ENCODE data around the gene NDUFAF3. TPM values are rescaled to one million over a fixed set of nuclear protein-coding genes. Genes with fewer than 3 reads are reported as not detected.
"Not testable (repeated sequence)": the region's sequence is repeated elsewhere in the genome, so short reads cannot be mapped to it uniquely, and the experiment has no call there.

The NDUFAF3 gene
- total RNA-seq, 2 experiments from 2014 or later = 78.9 to 82.4 TPM

DNA sequence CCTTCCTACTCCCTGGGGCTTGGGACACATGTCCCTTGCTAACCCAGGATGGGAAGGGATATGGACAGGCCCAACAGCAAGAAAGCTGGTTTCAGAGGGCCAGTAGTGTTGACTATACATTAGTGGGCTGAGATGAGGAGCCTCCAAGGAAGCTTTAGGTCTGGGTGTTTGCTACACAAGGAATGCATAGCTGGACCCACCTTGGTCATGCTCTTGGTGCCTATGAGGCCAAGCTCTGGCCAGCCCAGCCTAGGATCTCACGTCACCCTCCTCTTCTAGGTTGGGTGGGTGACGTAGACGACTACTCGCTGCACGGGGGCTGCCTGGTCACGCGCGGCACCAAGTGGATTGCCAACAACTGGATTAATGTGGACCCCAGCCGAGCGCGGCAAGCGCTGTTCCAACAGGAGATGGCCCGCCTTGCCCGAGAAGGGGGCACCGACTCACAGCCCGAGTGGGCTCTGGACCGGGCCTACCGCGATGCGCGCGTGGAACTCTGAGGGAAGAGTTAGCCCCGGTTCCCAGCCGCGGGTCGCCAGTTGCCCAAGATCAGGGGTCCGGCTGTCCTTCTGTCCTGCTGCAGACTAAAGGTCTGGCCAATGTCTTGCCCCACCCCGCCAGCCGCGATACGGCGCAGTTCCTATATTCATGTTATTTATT is 15.4 kb upstream of the NDUFAF3 start:
- ATAC-seq (ENCODE audit: low read depth) = no peak
- H3K27me3 Mint-ChIP-seq = no peaks in the 10 kb centered on the region
- peaks cover 18% of the 10 kb centered on the region for H3K4me1 Mint-ChIP-seq
- DNase-seq = no peak
- H3K4me3 Mint-ChIP-seq = peak overlapping the region; percentile 96
- no peaks in the 10 kb centered on the region for H3K9me3 Mint-ChIP-seq
- POLR2A ChIA-PET = interaction anchor here (0.7 to 5.6 kb wide), 16 partner anchors 10 to 406 kb away, joined by 3 to 244 read pairs (median 8); partner anchors contain the start of genes ARIH2, DALRD3, IMPDH2 and IP6K2
- H3K27ac Mint-ChIP-seq = peak overlapping the region; percentile 99
- no peaks in the 10 kb centered on the region for H3K36me3 Mint-ChIP-seq

DNA sequence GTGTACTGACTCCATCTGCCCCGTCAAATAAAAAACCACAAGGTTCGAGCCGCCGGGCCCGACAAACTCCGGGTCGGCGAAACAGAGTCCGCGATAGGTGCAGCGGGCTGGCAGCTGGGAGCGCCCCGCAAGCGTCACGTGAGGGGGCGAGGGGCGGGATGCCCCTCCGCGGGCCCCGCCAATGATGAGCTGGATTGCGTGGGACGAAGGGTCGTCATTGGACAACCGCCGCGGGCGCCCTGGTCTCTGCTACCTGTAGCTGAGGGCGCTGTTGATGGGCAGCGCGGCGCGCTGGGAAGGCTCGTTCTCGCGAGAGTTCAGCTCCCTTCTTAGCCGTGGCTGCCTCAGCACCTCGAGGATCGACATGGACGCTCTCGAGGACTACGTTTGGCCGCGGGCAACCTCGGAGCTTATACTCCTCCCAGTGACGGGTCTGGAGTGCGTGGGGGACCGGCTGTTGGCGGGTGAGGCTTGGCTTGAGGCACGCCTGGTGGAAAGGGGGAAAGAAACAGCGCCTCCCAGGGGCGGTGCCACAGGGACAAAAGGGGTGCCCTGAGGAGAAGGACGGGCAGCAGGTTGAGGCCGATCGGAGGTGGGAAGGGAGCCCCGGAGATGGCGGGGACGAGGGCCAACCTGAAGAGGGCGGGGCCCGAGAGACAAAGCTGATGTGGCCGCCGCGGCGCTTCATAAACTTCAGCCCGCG is 14.7 kb upstream of the NDUFAF3 start, which contains the start of gene WDR6:
TSS of gene WDR6 (plus strand) at position 324 of the 703 bp plus-strand sequence. CDS start at position 365, 41 bp downstream.
- H3K27me3 Mint-ChIP-seq = no peaks in the 10 kb centered on the region

DNA sequence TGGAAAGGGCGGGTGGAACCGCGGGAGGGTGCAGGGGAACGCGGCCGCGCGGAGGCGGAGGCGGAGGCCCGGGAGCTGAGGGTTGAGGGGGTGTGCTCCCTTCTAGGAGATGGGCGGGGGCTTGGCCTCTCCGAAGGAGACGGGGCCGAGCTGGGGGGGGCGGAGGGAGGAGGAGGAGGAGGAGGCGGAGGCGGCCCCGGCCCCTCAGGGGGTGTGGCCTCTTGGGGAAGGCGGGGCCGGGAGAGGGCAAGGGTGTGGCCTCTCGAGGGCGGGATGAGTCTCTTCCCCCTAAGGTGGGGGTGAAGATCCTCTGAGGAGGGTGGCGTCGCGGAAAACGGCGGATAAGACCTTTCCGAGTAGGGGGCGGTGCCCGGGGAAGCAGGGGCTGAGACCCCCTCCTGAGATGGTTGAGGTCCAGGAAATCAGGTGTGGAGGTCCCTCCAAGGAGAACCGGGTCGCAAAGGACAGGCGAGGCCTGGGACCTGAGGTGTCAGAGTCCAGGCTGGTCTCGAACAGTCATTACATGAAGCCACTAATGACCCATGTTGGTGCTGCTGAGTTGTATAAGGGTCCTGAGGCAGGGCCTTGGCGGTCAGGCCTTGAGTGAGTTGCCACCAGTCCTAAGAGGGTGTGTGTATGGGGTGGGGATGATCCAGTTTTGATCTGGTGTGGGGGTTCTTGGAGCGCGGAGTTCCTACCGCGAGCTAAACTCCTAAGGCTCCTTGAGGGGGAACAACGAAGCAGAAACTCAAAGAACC is 14.0 kb upstream of the NDUFAF3 start:
- H3K9me3 Mint-ChIP-seq = no peaks in the 10 kb centered on the region
- ATAC-seq (ENCODE audit: low read depth) (peak; percentile 69), DNase-seq (peak; percentile 96)
- no peaks in the 10 kb centered on the region for H3K27me3 Mint-ChIP-seq
- H3K36me3 Mint-ChIP-seq = no peaks in the 10 kb centered on the region
- peak overlapping the region; percentile 96 for H3K4me3 Mint-ChIP-seq
- H3K4me1 Mint-ChIP-seq = peaks cover 17% of the 10 kb centered on the region
- peak overlapping the region; percentile 99 for H3K27ac Mint-ChIP-seq
- POLR2A ChIA-PET = interaction anchor here (0.5 to 5.6 kb wide), 20 partner anchors 11 to 1203 kb away, joined by 3 to 244 read pairs (median 8); partner anchors contain the start of genes ARIH2, DALRD3, IMPDH2 and IP6K2

More for the DNA sequence above, 14.7 kb upstream of the NDUFAF3 start, which contains the start of gene WDR6:
- peak within 1 kb of the TSS; percentile 99 for H3K27ac Mint-ChIP-seq
- H3K4me1 Mint-ChIP-seq = peaks cover 18% of the 10 kb centered on the region
- no peaks in the 10 kb centered on the region for H3K9me3 Mint-ChIP-seq
- ATAC-seq (ENCODE audit: low read depth) = peak; percentile 92
- peak; percentile 95 for DNase-seq
- POLR2A ChIA-PET = interaction anchor here (0.6 to 5.6 kb wide), 22 partner anchors 10 to 535 kb away, joined by 3 to 244 read pairs (median 6); partner anchors contain the start of genes ARIH2, DALRD3, IMPDH2 and IP6K2
- H3K4me3 Mint-ChIP-seq = peak within 1 kb of the TSS; percentile 96
- no peaks in the 10 kb centered on the region for H3K36me3 Mint-ChIP-seq

DNA sequence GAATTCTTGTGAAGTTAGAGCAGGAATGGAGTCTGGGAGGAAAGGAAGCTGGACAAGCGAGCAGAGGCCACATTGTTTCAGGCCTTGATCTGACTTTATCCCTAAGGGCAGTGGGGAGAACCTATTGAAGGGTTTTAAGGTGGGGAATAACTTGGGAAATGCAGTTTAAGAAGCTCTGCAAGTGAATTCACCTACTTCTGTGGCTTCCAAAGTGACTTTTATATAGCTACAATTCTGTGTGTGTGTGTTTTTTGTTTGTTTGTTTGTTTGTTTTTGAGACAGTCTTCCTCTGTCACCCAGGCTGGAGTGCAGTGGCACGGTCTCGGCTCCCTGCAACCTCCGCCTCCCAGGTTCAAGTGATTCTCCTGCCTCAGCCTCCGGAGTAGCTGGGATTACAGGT is 13.3 kb upstream of the NDUFAF3 start:
- H3K27ac Mint-ChIP-seq = peak overlapping the region; percentile 99
- POLR2A ChIA-PET = interaction anchor here (1.2 to 5.6 kb wide), 4 partner anchors 11 to 21 kb away, joined by 4 to 244 read pairs (median 68); partner anchors contain the start of genes DALRD3, IMPDH2, NDUFAF3 and P4HTM
- DNase-seq; ATAC-seq (ENCODE audit: low read depth); H3K27me3 Mint-ChIP-seq; H3K9me3 Mint-ChIP-seq; H3K36me3 Mint-ChIP-seq: not testable (repeated sequence)
- peaks cover 17% of the 10 kb centered on the region for H3K4me1 Mint-ChIP-seq
- peak overlapping the region; percentile 96 for H3K4me3 Mint-ChIP-seq

DNA sequence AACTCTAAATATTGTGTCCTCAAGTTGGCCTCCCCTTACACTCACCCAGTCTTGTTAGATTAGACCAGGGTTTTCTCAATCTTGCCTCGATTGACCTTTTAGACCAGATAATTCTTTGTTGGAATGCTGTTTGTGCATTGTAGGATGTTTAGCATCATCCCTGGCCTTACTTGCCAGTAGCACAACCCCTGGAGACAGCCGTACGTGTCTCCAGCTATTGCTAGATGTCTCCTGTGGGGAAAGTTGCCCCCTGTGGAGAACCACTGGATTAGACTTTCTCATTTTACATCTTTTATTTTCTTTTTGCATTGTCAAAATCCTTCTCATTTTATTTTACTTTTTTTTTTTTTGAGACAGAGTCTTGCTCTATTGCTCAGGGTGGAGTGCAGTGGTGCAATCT is 12.5 kb upstream of the NDUFAF3 start:
- Mint-ChIP-seq H3K4me1 (peaks cover 19% of the 10 kb centered on the region), H3K4me3 (peak overlapping the region; percentile 37), H3K27me3 (no peaks in the 10 kb centered on the region), H3K9me3 (no peaks in the 10 kb centered on the region), H3K36me3 (no peaks in the 10 kb centered on the region), H3K27ac (peak overlapping the region; percentile 51)
- POLR2A ChIA-PET = interaction anchor here (0.5 to 5.6 kb wide), 5 partner anchors 11 to 533 kb away, joined by 3 to 244 read pairs (median 5); partner anchors contain the start of genes DALRD3, IMPDH2, NDUFAF3 and P4HTM
- ATAC-seq (ENCODE audit: low read depth) (no peak), DNase-seq (no peak)

DNA sequence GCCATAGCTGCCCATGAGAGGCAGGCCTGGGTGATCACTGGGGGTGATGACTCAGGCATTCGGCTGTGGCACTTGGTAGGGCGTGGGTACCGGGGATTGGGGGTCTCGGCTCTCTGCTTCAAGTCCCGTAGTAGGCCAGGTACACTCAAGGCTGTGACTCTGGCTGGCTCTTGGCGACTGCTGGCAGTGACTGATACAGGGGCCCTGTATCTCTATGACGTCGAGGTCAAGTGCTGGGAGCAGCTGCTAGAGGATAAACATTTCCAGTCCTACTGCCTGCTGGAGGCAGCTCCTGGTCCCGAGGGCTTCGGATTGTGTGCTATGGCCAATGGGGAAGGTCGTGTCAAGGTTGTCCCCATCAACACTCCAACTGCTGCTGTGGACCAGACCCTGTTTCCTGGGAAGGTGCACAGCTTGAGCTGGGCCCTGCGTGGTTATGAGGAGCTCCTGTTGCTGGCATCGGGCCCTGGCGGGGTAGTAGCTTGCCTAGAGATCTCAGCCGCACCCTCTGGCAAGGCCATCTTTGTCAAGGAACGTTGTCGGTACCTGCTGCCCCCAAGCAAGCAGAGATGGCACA is 9.4 kb upstream of the NDUFAF3 start:
- DNase-seq = no peak
- Mint-ChIP-seq H3K27ac (no peak overlapping the region), H3K9me3 (no peaks in the 10 kb centered on the region), H3K4me1 (peaks cover 23% of the 10 kb centered on the region), H3K4me3 (no peak overlapping the region), H3K27me3 (no peaks in the 10 kb centered on the region), H3K36me3 (peaks cover 5% of the 10 kb centered on the region)
- no peak for ATAC-seq (ENCODE audit: low read depth)
- POLR2A ChIA-PET = interaction anchor here (0.6 to 10.1 kb wide), 4 partner anchors 9 to 47 kb away, joined by 3 to 129 read pairs (median 12); partner anchors contain the start of genes NDUFAF3 and P4HTM

- Mint-ChIP-seq H3K36me3 (peaks cover 5% of the 10 kb centered on the region), H3K4me3 (no peak overlapping the region), H3K4me1 (peaks cover 19% of the 10 kb centered on the region), H3K27ac (no peak overlapping the region), H3K27me3 (no peaks in the 10 kb centered on the region), H3K9me3 (no peaks in the 10 kb centered on the region)
- DNase-seq (no peak), ATAC-seq (ENCODE audit: low read depth) (no peak)
- POLR2A ChIA-PET = interaction anchor here (3.1 to 10.1 kb wide), 2 partner anchors 8 to 24 kb away, joined by 22 to 129 read pairs; partner anchors contain the start of genes NDUFAF3 and P4HTM
Measured at GRCh38 chr3:49013113-49013737, 8.7 kb upstream of the NDUFAF3 start.

DNA sequence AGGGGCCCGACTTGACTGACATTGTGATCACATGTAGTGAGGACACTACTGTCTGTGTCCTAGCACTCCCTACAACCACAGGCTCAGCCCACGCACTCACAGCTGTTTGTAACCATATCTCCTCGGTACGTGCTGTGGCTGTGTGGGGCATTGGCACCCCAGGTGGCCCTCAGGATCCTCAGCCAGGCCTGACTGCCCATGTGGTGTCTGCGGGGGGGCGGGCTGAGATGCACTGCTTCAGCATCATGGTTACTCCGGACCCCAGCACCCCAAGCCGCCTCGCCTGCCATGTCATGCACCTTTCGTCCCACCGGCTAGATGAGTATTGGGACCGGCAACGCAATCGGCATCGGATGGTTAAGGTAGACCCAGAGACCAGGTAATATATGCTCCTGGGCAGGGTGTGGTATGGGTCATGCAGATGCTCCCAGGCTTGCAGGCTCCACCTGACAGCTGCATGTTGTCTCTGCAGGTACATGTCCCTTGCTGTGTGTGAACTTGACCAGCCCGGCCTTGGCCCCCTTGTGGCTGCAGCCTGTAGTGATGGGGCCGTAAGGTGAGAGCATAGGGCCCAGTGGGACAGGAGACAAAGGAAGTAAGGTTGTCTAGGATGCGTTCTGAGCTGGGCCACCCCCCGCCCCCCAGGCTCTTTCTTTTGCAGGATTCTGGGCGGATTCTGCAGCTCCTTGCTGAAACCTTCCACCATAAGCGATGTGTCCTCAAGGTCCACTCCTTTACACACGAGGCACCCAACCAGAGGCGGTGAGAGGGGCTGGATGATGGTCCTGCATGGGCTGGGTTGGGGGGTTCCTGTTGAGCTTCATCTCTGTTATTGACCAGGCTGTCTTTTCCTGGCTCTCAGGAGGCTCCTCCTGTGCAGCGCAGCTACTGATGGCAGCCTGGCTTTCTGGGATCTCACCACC is 7.9 kb upstream of the NDUFAF3 start:
- POLR2A ChIA-PET = interaction anchor here (0.8 to 10.1 kb wide), 2 partner anchors 12 to 25 kb away, joined by 3 to 129 read pairs; partner anchors contain the start of gene P4HTM

DNA sequence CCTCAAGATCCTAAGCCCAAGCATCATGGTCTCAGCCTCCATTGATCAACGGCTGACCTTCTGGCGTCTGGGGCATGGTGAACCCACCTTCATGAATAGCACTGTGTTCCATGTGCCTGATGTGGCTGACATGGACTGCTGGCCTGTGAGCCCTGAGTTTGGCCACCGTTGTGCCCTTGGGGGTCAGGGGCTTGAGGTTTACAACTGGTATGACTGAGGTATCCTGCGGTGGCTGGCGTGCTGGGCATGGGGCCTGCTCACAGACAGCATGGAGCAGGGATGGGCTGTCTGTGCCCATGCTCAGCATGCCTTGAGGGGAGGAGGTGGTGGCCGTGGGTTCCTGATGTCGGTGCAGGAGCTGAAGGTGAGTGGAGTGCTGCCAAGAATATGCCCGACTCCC is 6.8 kb upstream of the NDUFAF3 start:
- Mint-ChIP-seq H3K27ac (peak overlapping the region; percentile 56), H3K9me3 (no peaks in the 10 kb centered on the region), H3K4me1 (peaks cover 15% of the 10 kb centered on the region), H3K27me3 (no peaks in the 10 kb centered on the region), H3K4me3 (no peak overlapping the region), H3K36me3 (peaks cover 5% of the 10 kb centered on the region)
- ATAC-seq (ENCODE audit: low read depth) (no peak), DNase-seq (no peak)
- POLR2A ChIA-PET = interaction anchor here (9.8 to 10.1 kb wide), 2 partner anchors 8 to 26 kb away, joined by 129 to 244 read pairs; partner anchors contain the start of genes P4HTM and WDR6

More for the DNA sequence above, 7.9 kb upstream of the NDUFAF3 start:
- H3K27me3 Mint-ChIP-seq = no peaks in the 10 kb centered on the region
- peak; percentile 17 for ATAC-seq (ENCODE audit: low read depth)
- DNase-seq = peak; percentile 68
- H3K27ac Mint-ChIP-seq = no peak overlapping the region
- H3K36me3 Mint-ChIP-seq = peaks cover 5% of the 10 kb centered on the region
- H3K9me3 Mint-ChIP-seq = no peaks in the 10 kb centered on the region
- peaks cover 17% of the 10 kb centered on the region for H3K4me1 Mint-ChIP-seq
- no peak overlapping the region for H3K4me3 Mint-ChIP-seq

DNA sequence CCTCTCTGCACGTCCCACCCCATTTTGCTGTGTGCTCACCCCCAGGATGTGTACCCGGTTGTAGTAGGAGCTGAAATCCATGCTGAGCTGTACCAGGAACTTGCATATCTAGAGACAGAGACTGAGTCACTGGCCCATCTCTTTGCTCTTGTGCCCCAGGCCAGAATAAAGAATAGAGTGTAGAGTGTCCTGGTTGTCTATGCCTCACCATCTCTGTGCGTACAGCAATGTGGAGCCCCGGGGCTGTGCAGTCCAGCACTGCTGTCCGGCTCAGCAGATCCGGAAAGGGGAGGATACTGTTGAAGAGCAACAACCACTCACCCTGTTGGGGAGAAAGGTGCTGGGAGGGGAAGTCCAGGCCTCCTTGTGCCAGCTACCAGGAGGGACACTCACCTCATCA is 6.2 kb upstream of the NDUFAF3 start:
- DNase-seq = no peak
- Mint-ChIP-seq H3K4me3 (no peak overlapping the region), H3K27me3 (no peaks in the 10 kb centered on the region), H3K4me1 (peaks cover 16% of the 10 kb centered on the region), H3K27ac (no peak overlapping the region), H3K9me3 (no peaks in the 10 kb centered on the region), H3K36me3 (peaks cover 5% of the 10 kb centered on the region)
- POLR2A ChIA-PET = interaction anchor here (2.7 to 10.1 kb wide), 3 partner anchors 9 to 26 kb away, joined by 20 to 244 read pairs (median 129); partner anchors contain the start of genes IMPDH2, P4HTM and WDR6
- no peak for ATAC-seq (ENCODE audit: low read depth)

Measured in activated naive CD8-positive, alpha-beta T cell treated with anti-CD3 and anti-CD28 coated beads, Interleukin-2, amount 10 ng/mL, durations not matched to agents 7 days and 5 days (primary cell).